Measurements from ENCODE around the gene PPFIBP1. TPM values are rescaled to one million over a fixed set of nuclear protein-coding genes. Genes with fewer than 3 reads are reported as not detected.

The PPFIBP1 gene
- polyA plus RNA-seq, 1 of the 3 experiments (the other 2 are of a cell fraction), result 55.0 TPM

- Histone ChIP-seq H3K9ac (no peak overlapping the region), H3K4me3 (ENCODE audit: low read depth in 2 of 2, low read length in 1 of 2) (no peak overlapping the region), H3K4me2 (no peak overlapping the region), H4K20me1 (ENCODE audit: insufficient read depth) (peaks cover 94% of the 10 kb centered on the region), H3K9me2 (no peaks in the 10 kb centered on the region), H3K79me2 (ENCODE audit: insufficient read depth) (peaks cover 100% of the 10 kb centered on the region), H3K9me3 (no peaks in the 10 kb centered on the region), H3F3A (replicated peaks; ENCODE audit: insufficient read depth) (peaks cover 10% of the 10 kb centered on the region), H3K27me3 (ENCODE audit: insufficient read depth) (no peaks in the 10 kb centered on the region), H2AFZ (ENCODE audit: low read depth) (no peak overlapping the region), H3K27ac (ENCODE audit: low read depth in 2 of 2, low read length in 1 of 2) (peak overlapping the region in 1 of 2 experiments; percentile 48; a peak in 2 of 4 replicates), H3K36me3 (replicated peaks in 1 of 2; ENCODE audit: control insufficient read depth in 1 of 2, insufficient read depth in 2 of 2, low read length in 1 of 2) (peaks cover 12 to 48% of the 10 kb centered on the region in 2 experiments), H3K4me1 (ENCODE audit: control insufficient read depth in 1 of 2, insufficient read depth in 2 of 2, low read depth in 1 of 2, low read length in 1 of 2) (peaks cover 2 to 17% of the 10 kb centered on the region in 2 experiments; a peak in 3 of 4 replicates)
- TF ChIP-seq PBX3 (IDR thresholded peaks at IDR 0.05), result peak; percentile 45
- peak; percentile 46 for TF ChIP-seq TCF12 (IDR thresholded peaks at IDR 0.05)
- no peak for TF ChIP-seq EP300 (IDR thresholded peaks at IDR 0.05; ENCODE audit: borderline replicate concordance in 1 of 2, low read depth in 1 of 2, low read length in 1 of 2)
- no peak for DNase-seq
- CTCF ChIA-PET, result no interaction called here
- WGBS (ENCODE audit: low lambda C conversion rate), result 87% methylated on average over 6 of the region's 6 CpGs
- POLR2A ChIA-PET, result no interaction called here
Measured at GRCh38 chr12:27534060-27534764, 10.2 kb downstream of the PPFIBP1 start.

GRCh38 chr12:27534765-27535161, 10.8 kb downstream of the PPFIBP1 start:
- peaks cover 2 to 22% of the 10 kb centered on the region in 2 experiments; a peak in 3 of 4 replicates for H3K4me1 ChIP-seq (ENCODE audit: control insufficient read depth in 1 of 2, insufficient read depth in 2 of 2, low read depth in 1 of 2, low read length in 1 of 2)
- no peak overlapping the region for H3K9ac ChIP-seq
- peak overlapping the region; percentile 40 to 48; a peak in 2 of 4 replicates for H3K27ac ChIP-seq (ENCODE audit: low read depth in 2 of 2, low read length in 1 of 2)
- H3K27me3 ChIP-seq (ENCODE audit: insufficient read depth), result no peaks in the 10 kb centered on the region
- H3K9me3 ChIP-seq, result no peaks in the 10 kb centered on the region
- H3K79me2 ChIP-seq (ENCODE audit: insufficient read depth), result peaks cover 100% of the 10 kb centered on the region
- TF ChIP-seq FOSL2 (IDR thresholded peaks at IDR 0.05; ENCODE audit: borderline replicate concordance, low read depth) (no peak), TAF1 (IDR thresholded peaks at IDR 0.05; ENCODE audit: borderline replicate concordance, low read depth, low read length) (no peak), EZH2phosphoT487 (IDR thresholded peaks at IDR 0.05; ENCODE audit: borderline replicate concordance, low read depth) (no peak), FOXM1 (IDR thresholded peaks at IDR 0.05; ENCODE audit: low read depth) (no peak), CTCF (IDR thresholded peaks at IDR 0.05) (no peak), NFIC (IDR thresholded peaks at IDR 0.05; ENCODE audit: borderline replicate concordance) (no peak), NRF1 (IDR thresholded peaks at IDR 0.05; ENCODE audit: low read depth, low read length) (no peak), RCOR1 (IDR thresholded peaks at IDR 0.05; ENCODE audit: low read length) (no peak), SMC3 (IDR thresholded peaks at IDR 0.05; ENCODE audit: low read depth, low read length) (no peak), MAX (IDR thresholded peaks at IDR 0.05; ENCODE audit: low read depth) (no peak), GATA2 (CRISPR knock-in tag; IDR thresholded peaks at IDR 0.05) (no peak), USF2 (IDR thresholded peaks at IDR 0.05; ENCODE audit: borderline replicate concordance, low read depth, low read length) (no peak), JUND (IDR thresholded peaks at IDR 0.05) (no peak), USF1 (IDR thresholded peaks at IDR 0.05; ENCODE audit: borderline replicate concordance, low read depth) (no peak), TEAD4 (IDR thresholded peaks at IDR 0.05; ENCODE audit: borderline replicate concordance, insufficient read depth) (no peak), SIN3A (IDR thresholded peaks at IDR 0.05; ENCODE audit: borderline replicate concordance, low read depth, low read length) (no peak), TCF12 (IDR thresholded peaks at IDR 0.05) (no peak), CHD2 (IDR thresholded peaks at IDR 0.05; ENCODE audit: low read length, partially characterized antibody) (no peak), ZBTB33 (IDR thresholded peaks at IDR 0.05; ENCODE audit: borderline replicate concordance, low read depth) (no peak)
- H3K9me2 ChIP-seq, result no peaks in the 10 kb centered on the region
- no peak overlapping the region for H2AFZ ChIP-seq (ENCODE audit: low read depth)
- CTCF ChIA-PET, result no interaction called here
- peaks cover 10% of the 10 kb centered on the region for H3F3A ChIP-seq (replicated peaks; ENCODE audit: insufficient read depth)
- POLR2A ChIA-PET, result no interaction called here
- H3K36me3 ChIP-seq (replicated peaks in 1 of 2; ENCODE audit: control insufficient read depth in 1 of 2, insufficient read depth in 2 of 2, low read length in 1 of 2), result peaks cover 12 to 48% of the 10 kb centered on the region in 2 experiments
- DNase-seq, result no peak
- no peak overlapping the region for H3K4me3 ChIP-seq (ENCODE audit: low read depth in 2 of 2, low read length in 1 of 2)
- 87% methylated on average over 1 of the region's 1 CpG for WGBS (ENCODE audit: low lambda C conversion rate)
- no peak overlapping the region for H3K4me2 ChIP-seq
- H4K20me1 ChIP-seq (ENCODE audit: insufficient read depth), result peaks cover 94% of the 10 kb centered on the region

Data from SK-N-SH (cell line).